A673 (cell line): ENCODE measurements around the gene SLC19A1.

Experiments used
- CTCF ChIP-seq: fragments of 300-800, 200-600 bp; sonication (generic); conservative IDR thresholded peaks from 2 replicates; pipeline ENCODE4 v1.5.1; 2017; ENCODE audit warnings: low read depth, mild to moderate bottlenecking, antibody characterized with exemption, low read length, moderate library complexity, mixed read lengths
- EZH2 ChIP-seq: fragments of 200-600 bp; sonication (generic); IDR thresholded peaks from 2 replicates; pipeline ENCODE4 v1.6.1; 2017; ENCODE audit warnings: borderline replicate concordance, low read depth, mild to moderate bottlenecking, mixed read lengths, antibody characterized with exemption, low read length; ENCODE audit not compliant: poor library complexity, severe bottlenecking

- no peak for TF ChIP-seq EZH2
- TF ChIP-seq CTCF: no peak
Measured at GRCh38 chr21:45545691-45546531, 3.7 kb upstream of the SLC19A1 start.
